Measurements from ENCODE around the gene SUZ12. TPM values are rescaled to one million over a fixed set of nuclear protein-coding genes. Genes with fewer than 3 reads are reported as not detected.
"Not testable (repeated sequence)": the region's sequence is repeated elsewhere in the genome, so short reads cannot be mapped to it uniquely, and the experiment has no call there.

The SUZ12 gene
- total RNA-seq, 4 donors from 2014 or later = 7.0 to 9.2 (median 8.4) TPM

DNA sequence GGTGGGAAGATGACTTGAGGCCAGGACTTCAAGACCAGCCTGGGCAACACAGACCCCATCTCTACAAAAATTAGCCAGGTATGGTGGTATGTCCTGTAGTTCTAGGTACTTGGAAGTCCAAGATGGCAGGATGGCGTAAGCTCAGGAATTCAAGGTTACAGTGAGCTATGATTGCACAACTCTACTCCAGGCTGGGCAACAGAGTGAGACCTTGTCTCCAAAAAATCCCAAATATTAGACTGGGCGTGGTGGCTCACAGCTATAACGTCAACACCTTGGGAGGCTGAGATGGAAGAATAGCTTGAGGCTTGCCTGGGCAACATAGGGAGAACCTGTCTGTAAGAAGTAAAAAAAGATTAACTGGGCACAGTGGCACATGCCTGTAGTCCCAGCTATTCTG lies 30.8 kb downstream of the SUZ12 start:
- intact Hi-C loops (cut with DNase I; ENCODE audit: low total_unique reads) (no loop called here), in situ Hi-C loops (cut with MboI; ENCODE audit: low sequenced_read_pairs in 4 of 4) (no loop called here)
- Histone ChIP-seq H3K4me1 (no peaks in the 10 kb centered on the region), H3K27ac (no peak overlapping the region), H3K27me3 (no peaks in the 10 kb centered on the region), H3K4me3 (no peak overlapping the region), H3K9me3 (no peaks in the 10 kb centered on the region), H3K36me3 (peaks cover 0 to 18% of the 10 kb centered on the region in 2 donors)
- TF ChIP-seq CTCF (IDR thresholded peaks at IDR 0.05 in 4 of 5, conservative IDR thresholded peaks at IDR 0.05 in 1 of 5) = no peak
- DNase-seq (no peak), ATAC-seq (no peak)

DNA sequence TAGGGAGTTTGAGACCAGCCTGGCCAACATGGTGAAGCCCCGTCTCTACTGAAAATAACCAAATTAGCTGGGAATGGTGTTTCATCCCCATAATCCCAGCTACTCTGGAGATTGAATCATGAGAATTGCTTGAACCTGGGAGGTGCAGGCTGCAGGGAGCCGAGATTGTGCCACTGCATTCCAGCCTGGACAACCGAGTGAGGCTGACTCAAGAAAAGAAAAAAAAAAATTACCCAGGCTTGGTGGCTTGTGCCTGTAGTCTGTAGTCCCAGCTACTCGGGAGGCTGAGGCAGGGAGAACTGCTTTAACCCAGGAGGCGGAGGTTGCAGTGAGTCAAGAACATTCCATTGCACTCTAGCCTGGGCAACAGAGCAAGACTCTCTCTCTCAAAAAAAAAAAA lies 33.6 kb downstream of the SUZ12 start:
- in situ Hi-C loops (cut with MboI; ENCODE audit: low sequenced_read_pairs in 4 of 4) = not testable (repeated sequence)

DNA sequence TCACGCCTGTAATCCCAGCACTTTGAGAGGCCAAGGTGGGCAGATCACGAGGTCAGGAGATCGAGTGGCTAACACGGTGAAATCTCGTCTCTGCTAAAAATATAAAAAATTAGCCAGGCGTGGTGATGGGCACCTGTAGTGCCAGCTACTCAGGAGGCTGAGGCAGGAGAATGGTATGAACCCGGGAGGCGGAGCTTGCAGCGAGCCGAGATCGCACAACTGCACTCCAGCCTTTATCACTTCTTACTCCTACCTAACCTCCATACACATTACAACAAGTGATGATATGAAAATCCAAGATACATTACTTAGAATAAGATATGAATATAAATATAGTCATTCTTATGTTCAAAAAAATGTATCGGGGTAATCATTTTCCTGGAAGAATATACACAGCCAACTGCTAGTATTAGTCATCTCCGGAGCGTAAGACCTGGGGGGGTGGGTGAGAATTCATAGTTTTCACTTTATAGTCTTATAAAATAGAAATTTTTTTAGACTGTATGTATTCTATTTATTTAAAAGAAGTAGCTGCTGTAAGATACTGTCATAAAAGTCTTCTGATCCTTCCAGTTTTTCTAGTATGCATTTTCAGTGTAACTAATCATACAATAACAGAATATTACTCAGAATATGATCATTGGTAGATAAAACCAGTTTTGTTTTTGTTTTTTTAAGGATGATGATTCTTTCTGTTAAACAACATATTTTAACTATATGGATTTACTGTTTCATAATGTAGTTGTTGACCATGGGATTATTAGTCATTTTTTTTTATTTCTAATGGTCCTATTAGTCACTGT lies 37.7 kb downstream of the SUZ12 start:
- H3K9me3 ChIP-seq; H3K27me3 ChIP-seq; intact Hi-C loops (cut with DNase I; ENCODE audit: low total_unique reads); DNase-seq; ATAC-seq; in situ Hi-C loops (cut with MboI; ENCODE audit: low sequenced_read_pairs in 4 of 4); H3K27ac ChIP-seq; H3K4me3 ChIP-seq; H3K4me1 ChIP-seq: not testable (repeated sequence)
- H3K36me3 ChIP-seq = peaks cover 0 to 29% of the 10 kb centered on the region in 2 donors

More for the DNA sequence above, 33.6 kb downstream of the SUZ12 start:
- H3K36me3 ChIP-seq = peaks cover 0 to 28% of the 10 kb centered on the region in 2 donors
- intact Hi-C loops (cut with DNase I; ENCODE audit: low total_unique reads); DNase-seq; H3K9me3 ChIP-seq; ATAC-seq; H3K27me3 ChIP-seq; H3K27ac ChIP-seq; H3K4me1 ChIP-seq; H3K4me3 ChIP-seq: not testable (repeated sequence)

DNA sequence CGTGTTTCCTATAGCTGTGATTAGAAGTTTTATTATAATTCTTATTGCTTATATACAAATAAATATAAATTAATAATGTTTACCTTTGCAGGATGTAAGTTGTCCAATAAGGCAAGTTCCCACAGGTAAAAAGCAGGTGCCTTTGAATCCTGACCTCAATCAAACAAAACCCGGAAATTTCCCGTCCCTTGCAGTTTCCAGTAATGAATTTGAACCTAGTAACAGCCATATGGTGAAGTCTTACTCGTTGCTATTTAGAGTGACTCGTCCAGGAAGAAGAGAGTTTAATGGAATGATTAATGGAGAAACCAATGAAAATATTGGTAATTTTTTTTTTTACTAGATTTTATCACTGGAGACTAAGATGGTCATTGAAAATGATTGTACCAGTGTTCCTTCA lies 38.6 kb downstream of the SUZ12 start:
- H3K4me1 ChIP-seq; ATAC-seq; in situ Hi-C loops (cut with MboI; ENCODE audit: low sequenced_read_pairs in 4 of 4); H3K9me3 ChIP-seq; intact Hi-C loops (cut with DNase I; ENCODE audit: low total_unique reads); H3K27me3 ChIP-seq; DNase-seq; H3K27ac ChIP-seq; H3K4me3 ChIP-seq: not testable (repeated sequence)
- H3K36me3 ChIP-seq = peaks cover 0 to 29% of the 10 kb centered on the region in 2 donors

DNA sequence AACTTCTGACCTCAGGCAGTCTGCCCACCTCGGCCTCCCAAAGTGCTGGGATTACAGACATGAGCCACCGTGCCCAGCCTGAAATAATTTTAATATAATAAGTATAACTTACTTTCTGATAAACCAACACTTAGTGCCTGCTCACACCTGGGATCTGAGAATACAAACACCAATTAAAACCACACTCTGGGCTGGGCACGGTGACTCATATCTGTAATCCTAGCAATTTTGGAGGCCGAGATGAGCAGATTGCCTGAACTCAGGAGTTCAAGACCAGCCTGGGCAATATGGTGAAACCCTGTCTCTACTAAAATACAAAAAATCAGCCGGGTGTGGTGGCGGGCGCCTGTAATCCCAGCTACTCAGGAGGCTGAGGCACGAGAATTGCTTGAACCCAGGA lies 55.0 kb downstream of the SUZ12 start:
- H3K27me3 ChIP-seq; in situ Hi-C loops (cut with MboI; ENCODE audit: low sequenced_read_pairs in 4 of 4); ATAC-seq; DNase-seq; H3K9me3 ChIP-seq; H3K27ac ChIP-seq; H3K4me1 ChIP-seq; H3K4me3 ChIP-seq: not testable (repeated sequence)
- H3K36me3 ChIP-seq = peaks cover 8 to 92% of the 10 kb centered on the region in 2 donors
- intact Hi-C loops (cut with DNase I; ENCODE audit: low total_unique reads) = loop anchor here (10.0 kb wide), 1 partner anchor 343 kb away; no protein-coding TSS in a partner anchor

GRCh38 chr17:31997005-31997404 lies 60.2 kb downstream of the SUZ12 start:
- TF ChIP-seq POLR2A (IDR thresholded peaks at IDR 0.05) = no peak
- TF ChIP-seq CTCF (IDR thresholded peaks at IDR 0.05 in 4 of 5, conservative IDR thresholded peaks at IDR 0.05 in 1 of 5) = no peak
- in situ Hi-C loops (cut with MboI; ENCODE audit: low sequenced_read_pairs in 4 of 4) (no loop called here), intact Hi-C loops (cut with DNase I; ENCODE audit: low total_unique reads) (loop anchor here (10.0 kb wide), 1 partner anchor 338 kb away; no protein-coding TSS in a partner anchor)
- no peak for DNase-seq
- no peak for ATAC-seq
- H3K4me1 ChIP-seq = no peaks in the 10 kb centered on the region
- H3K9me3 ChIP-seq = no peaks in the 10 kb centered on the region
- H3K27ac ChIP-seq = no peak overlapping the region
- peaks cover 12 to 84% of the 10 kb centered on the region in 2 donors for H3K36me3 ChIP-seq
- no peaks in the 10 kb centered on the region for H3K27me3 ChIP-seq
- H3K4me3 ChIP-seq = no peak overlapping the region
